ENCODE measurements around the gene OTUD7B.
A peak's percentile ranks its signal among the peaks of the same experiment; 100 is the strongest.
"Not testable (repeated sequence)": the region's sequence is repeated elsewhere in the genome, so short reads cannot be mapped to it uniquely, and the experiment has no call there.

Gene OTUD7B

GRCh38 chr1:149942207-149942606 lies 68.3 kb downstream of the OTUD7B start:
- no peak for DNase-seq

DNA sequence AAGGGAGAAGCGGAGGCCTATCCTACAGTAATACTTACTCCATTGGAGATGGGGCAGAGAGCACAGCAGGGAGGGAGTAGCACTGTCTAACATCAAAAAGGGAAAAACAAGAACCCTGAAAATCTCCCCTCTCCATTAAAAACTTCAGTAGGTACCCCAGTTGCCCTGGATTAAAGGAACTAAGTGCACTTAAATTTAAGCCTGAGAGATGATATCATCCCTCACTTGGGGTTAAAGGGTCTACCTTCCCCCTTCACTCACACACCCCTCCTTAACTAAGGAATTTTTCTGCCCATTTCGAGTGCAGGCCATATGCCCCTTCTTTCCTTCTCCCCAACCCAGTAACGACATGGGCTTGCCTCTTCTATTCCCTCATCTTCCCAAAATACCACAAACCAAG lies 70.1 kb downstream of the OTUD7B start:
- DNase-seq = no peak

GRCh38 chr1:149938668-149939003 lies 71.9 kb downstream of the OTUD7B start:
- DNase-seq = not testable (repeated sequence)

DNA sequence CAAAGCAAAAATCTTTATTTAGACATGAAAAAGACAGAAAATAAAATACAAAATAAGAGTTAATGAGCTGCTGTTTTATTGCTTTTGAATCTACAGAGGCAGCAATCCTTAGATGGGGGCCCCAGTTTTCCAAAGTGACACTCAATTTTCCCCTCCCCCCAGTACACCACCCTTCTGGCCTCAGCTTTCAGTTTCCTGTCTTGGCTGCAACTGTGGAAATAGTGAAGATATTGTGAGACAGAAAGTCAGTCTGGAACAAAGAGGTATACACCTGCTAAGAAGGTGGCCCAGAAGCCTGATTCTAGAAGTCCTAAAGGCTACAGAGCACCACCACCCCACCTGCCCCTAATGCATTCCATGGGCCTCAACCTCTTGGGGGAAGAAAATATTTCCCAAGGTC lies 72.8 kb downstream of the OTUD7B start:
- DNase-seq = no peak

- peak; percentile 43 for DNase-seq
These were observed 73.4 kb downstream of the OTUD7B start for GRCh38 chr1:149936992-149937705.

GRCh38 chr1:149936170-149936991 lies 74.1 kb downstream of the OTUD7B start, which contains the start of gene MTMR11:
TSS of gene MTMR11 (minus strand) at chr1:149936879. CDS start at chr1:149936647, 232 bp downstream.
- DNase-seq = no peak

DNA sequence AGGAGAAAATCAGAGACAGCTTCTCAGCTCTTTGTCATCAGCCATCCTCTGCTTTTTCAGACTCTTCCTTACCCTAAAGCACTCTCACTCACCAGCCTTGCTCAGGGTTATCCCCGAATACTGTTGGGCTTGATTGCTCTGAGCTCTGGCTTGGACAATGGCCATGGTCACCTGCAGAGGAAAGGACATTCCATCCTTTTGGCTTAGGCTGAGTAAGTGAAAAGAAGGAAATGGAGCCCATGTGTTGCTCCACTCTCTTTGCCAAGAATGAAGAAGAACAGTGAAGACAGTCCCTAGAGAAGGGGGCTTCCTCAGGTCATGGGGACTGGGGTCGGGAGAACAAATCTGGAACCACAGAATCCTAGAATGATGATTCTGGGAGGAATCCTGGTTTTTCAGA lies 76.2 kb downstream of the OTUD7B start:
- no peak for DNase-seq

DNA sequence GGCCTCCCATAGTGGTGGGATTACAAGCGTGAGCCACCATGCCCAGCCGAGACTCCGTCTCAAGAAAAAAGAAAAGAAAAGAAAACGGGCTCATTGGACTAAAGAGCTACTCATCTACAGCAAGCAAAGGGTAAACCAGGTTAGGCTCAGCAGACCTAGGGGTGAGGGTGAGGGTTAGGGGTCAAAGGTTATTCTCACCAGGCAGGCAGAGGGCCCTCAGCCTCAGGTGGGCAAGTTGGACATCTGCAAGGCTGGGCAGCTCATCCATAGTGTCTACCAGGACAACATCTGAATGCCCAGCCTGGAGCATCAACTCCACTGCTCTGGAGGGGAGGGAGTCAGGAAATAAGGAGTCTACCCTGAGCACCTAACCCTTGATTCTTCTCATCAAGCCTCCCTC lies 77.3 kb downstream of the OTUD7B start:
- DNase-seq = no peak

DNA sequence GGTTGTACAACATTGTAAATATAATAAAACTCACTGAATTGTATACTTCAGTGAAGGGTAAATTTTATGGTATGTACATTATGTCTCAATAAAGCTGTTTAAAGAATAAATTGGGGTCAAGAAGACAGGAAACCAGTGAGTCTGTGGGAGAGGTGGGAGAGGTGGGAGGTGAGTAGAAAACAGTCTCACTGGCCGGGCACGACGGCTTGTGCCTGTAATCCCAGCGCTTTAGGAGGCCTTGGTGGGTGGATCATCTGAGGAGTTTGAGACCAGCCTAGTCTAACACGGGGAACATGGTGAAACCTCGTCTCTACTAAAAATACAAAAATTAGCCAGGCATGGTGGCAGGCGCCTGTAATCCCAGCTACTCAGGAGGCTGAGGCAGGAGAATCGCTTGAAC lies 78.1 kb downstream of the OTUD7B start:
- no peak for DNase-seq

- DNase-seq = no peak
These were observed 79.2 kb downstream of the OTUD7B start for GRCh38 chr1:149931212-149931790.

- no peak for DNase-seq
These were observed 80.7 kb downstream of the OTUD7B start for GRCh38 chr1:149929856-149930255.

DNA sequence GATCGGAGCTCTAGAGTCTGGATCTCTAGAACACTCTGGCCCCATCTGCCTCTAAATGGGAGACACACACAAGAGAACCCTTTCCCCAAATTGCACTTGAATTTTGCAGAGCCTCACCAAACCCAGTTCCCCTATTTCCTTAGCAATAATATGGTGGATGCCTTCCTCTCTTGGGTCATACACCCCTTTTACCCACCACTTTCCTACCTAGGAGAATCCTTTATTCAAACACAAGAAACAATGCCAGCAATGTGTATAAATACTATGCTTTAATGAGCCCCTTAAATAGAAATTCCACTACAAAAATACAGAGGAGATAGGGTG lies 82.2 kb downstream of the OTUD7B start:
- DNase-seq = no peak

DNA sequence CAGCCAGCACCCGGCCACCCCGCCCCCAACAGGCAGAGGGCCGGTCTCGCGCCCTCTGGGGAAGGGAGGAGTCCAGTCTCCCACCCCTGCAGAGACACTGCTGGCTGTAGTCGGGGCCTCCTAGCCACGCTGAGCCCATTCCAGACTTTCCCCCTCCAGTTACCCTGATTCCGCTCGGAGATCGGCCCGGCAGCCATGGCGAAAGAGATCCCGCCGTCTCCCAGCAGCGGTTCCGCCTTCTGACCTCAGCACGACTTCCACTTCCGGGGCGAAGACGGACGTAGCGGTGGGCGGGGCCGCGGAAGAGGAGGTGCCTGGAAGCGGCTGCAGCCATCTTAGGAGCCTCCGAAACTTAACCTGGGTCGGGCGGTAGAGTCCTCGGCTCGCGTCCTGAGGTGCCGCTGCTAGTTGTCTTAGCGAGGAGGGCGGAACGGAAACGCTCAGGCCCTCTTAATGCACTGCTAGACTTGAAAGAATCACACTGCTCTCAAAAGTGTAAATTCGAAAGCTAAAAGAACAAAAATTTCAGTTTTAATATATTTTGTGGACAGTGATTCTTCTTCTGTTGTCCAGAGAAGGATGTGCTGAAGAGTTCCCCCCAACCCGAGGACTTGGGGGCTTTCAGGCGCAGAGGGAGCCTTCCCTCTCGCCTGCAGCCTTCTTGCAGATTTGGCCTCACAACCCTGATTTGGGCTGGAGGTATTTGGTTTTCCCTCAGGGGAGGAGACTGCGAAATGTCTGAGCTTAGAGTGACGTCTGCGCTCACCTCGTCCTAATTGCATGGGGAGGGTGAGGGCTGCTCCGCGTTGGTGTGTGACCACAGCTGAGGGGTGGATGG lies 82.7 kb downstream of the OTUD7B start, which contains the start of gene SF3B4:
Gene SF3B4 (minus strand): TSS at position 241 of the 838 bp plus-strand sequence. CDS start 44 bp downstream, at position 197.
- peak; percentile 92 for DNase-seq

- DNase-seq = no peak
These were observed 83.4 kb downstream of the OTUD7B start for GRCh38 chr1:149927056-149927562.

DNA sequence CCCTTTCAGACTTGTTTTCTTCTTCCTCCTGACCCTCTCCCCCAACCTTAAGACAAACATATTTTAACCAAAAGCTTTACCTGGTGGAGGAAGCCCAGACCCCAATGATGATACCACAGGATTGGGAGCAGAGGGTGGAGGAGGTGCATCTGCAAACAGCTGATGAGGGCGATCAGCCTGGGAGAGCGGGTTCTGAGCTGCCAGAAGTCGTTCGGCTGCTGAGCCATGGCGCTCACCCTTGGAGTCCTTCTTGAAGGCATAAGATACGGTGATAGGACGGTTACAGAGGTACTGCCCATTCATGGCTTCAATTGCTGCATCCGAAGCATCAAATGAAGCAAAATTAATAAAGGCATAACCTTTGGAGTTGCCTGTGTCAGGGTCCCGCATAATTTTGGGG lies 84.2 kb downstream of the OTUD7B start:
- no peak for DNase-seq

GRCh38 chr1:149925751-149926150 lies 84.8 kb downstream of the OTUD7B start:
- DNase-seq = no peak

DNA sequence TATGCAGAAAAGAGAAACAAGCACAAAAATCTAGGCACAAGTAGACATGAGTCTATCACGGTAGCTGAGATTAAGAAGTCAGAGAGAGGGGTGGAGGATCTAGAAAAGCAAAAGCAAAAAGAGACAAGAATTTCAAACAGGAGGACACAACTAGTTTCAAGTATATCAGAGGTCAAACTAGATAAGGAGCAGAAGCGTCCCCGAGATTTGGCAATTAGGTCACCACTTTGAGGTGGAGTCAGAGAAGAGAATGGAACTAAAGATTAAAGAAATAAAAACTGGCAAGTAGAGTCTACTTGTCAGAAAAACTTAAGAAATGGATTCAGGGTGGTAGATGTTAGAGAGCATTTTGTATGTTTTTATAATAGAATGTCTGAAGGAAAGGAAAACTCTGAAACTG lies 85.2 kb downstream of the OTUD7B start:
- no peak for DNase-seq

DNA sequence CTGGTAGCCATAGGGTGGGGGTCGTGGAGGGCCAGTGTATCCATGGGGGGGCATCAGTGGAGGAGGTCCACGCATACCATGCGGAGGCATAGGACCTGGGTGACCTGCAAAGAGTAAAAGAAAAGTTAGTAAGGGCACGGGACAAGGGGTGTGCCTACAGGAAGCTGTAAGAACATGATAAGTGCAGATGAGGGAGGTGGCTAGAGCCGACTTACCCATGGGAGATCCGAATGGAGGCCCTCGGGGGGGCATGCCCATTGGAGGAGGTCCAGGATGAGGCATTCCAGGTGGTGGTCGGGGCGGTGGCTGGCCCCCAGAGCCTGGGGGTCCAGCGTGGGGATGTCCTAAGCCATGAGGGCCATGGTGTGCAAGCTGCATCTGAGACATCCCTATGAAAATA lies 86.9 kb downstream of the OTUD7B start:
- DNase-seq = no peak

DNA sequence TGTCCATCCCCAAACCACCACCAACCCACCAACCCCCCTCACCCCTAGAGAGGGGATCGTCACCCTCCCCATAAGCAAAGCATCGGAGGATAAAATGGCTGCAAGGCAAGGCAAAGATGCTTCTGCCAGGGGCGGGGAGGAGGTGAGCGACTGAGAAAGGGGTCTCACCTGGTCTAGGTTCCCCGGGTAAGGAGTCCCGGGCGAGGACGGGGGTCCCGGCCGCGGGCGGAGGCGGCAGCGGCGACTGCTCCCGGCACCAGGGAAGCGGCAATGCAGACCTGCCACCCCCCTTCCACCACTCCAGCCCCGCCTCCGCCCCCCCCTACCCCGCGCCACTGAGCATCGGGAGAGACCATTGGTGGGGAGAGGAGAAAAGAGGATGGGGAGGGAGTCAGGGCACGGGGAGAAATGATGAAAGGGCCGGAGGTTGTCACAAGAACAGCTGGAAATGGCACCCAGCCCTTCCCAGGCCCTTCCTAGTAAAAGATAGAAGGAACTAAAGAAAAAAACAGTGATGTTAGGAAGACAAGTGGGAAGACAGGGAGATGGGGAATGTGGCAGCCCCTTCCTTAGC lies 92.9 kb downstream of the OTUD7B start, which contains the start of gene SV2A:
Gene SV2A (minus strand): TSS at position 274 of the 574 bp plus-strand sequence. CDS start 4,004 bp downstream, outside the sequence.
- peak; percentile 26 for DNase-seq

- no peak for DNase-seq
These were observed 93.7 kb downstream of the OTUD7B start for GRCh38 chr1:149916898-149917252.

GRCh38 chr1:149916193-149916897 lies 94.2 kb downstream of the OTUD7B start:
- DNase-seq = no peak

All from NCI-H446 treated with DMSO at 0.1 percent for 48 hours (cell line).